Hepatocyte (in vitro differentiated cells): ENCODE results near the gene EPSTI1. TPM values are rescaled to one million over a fixed set of nuclear protein-coding genes. Genes with fewer than 3 reads are reported as not detected.
"Not testable (repeated sequence)": the region's sequence is repeated elsewhere in the genome, so short reads cannot be mapped to it uniquely, and the experiment has no call there.

ENCODE experiments used
- DNase-seq: peaks from one replicate; pipeline ENCODE4 v3.0.0-alpha.2; 2016; ENCODE audit warnings: low spot score
- H2AFZ ChIP-seq: fragments of 200-600 bp; sonication (generic); 2 replicates; pipeline ENCODE4 v1.6.0; 2016; ENCODE audit warnings: antibody characterized with exemption, mild to moderate bottlenecking
- H3K27ac ChIP-seq: fragments of 200-600 bp; sonication (generic); 2 replicates; pipeline ENCODE4 v1.5.1; 2016; ENCODE audit warnings: mild to moderate bottlenecking
- H3K27me3 ChIP-seq: fragments of 200-600 bp; sonication (generic); 2 replicates; pipeline ENCODE4 v1.6.1; 2016
- H3K36me3 ChIP-seq: fragments of 200-600 bp; sonication (generic); replicated peaks from 2 replicates; pipeline ENCODE4 v1.5.1; 2016; ENCODE audit warnings: low read depth; ENCODE audit not compliant: insufficient read depth
- H3K4me1 ChIP-seq: fragments of 200-600 bp; sonication (generic); 2 replicates; pipeline ENCODE4 v1.5.1; 2016; ENCODE audit warnings: mild to moderate bottlenecking, moderate library complexity; ENCODE audit not compliant: insufficient read depth
- H3K4me2 ChIP-seq: fragments of 200-600 bp; sonication (generic); 2 replicates; pipeline ENCODE4 v1.6.0; 2016
- H3K4me3 ChIP-seq: fragments of 200-600 bp; sonication (generic); 2 replicates; pipeline ENCODE4 v1.5.1; 2016; ENCODE audit warnings: mild to moderate bottlenecking
- H3K79me2 ChIP-seq: fragments of 200-600 bp; sonication (generic); 2 replicates; pipeline ENCODE4 v1.6.0; 2017; ENCODE audit warnings: mild to moderate bottlenecking
- H3K9me2 ChIP-seq: fragments of 200-600 bp; sonication (generic); replicated peaks from 2 replicates; pipeline ENCODE4 v1.6.0; 2017; ENCODE audit warnings: mild to moderate bottlenecking; ENCODE audit not compliant: insufficient read depth
- H3K9me3 ChIP-seq: fragments of 200-600 bp; sonication (generic); 2 replicates; pipeline ENCODE4 v1.5.1; 2016; ENCODE audit warnings: low read depth, mild to moderate bottlenecking
- H4K20me1 ChIP-seq: fragments of 200-600 bp; sonication (generic); 2 replicates; pipeline ENCODE4 v1.6.0; 2016; ENCODE audit warnings: mild to moderate bottlenecking; ENCODE audit not compliant: insufficient read depth, poor library complexity, severe bottlenecking
- EZH2 ChIP-seq: fragments of 200-600 bp; sonication (generic); IDR thresholded peaks from 2 replicates; pipeline ENCODE4 v1.6.1; 2016; ENCODE audit warnings: antibody characterized with exemption, mild to moderate bottlenecking, borderline replicate concordance
- EZH2phosphoT487 ChIP-seq: fragments of 200-600 bp; sonication (generic); IDR thresholded peaks from one replicate; pipeline ENCODE4 v1.6.1; 2018; ENCODE audit warnings: antibody characterized with exemption, mild to moderate bottlenecking, low read depth, moderate library complexity; ENCODE audit not compliant: unreplicated experiment, severe bottlenecking
- WGBS: methylation state at CpG from one replicate; pipeline ENCODE4 v1.1.6; 2016; ENCODE audit warnings: low lambda C conversion rate; ENCODE audit errors: missing lambda C conversion rate; 5-methylcytosine and 5-hydroxymethylcytosine counted together
- polyA plus RNA-seq: library from polyadenylated mRNA; unstranded; fragments of >200 nt; fragmentation: Nextera tagmentation; extraction: Ambion mirVana; gene quantifications from 2 replicates; pipeline ENCODE4 v1.2.1, GENCODE V29; 2016
- total RNA-seq: library from RNA; depleted of rRNA; stranded (reverse); fragments of >200 nt; gene quantifications from 2 replicates; pipeline ENCODE4 v1.2.3, GENCODE V29; 2014
- TF ChIP-seq, protein P1 (sequence below): fragments of 200-600 bp; sonication (generic); IDR thresholded peaks from 2 replicates; pipeline ENCODE4 v1.5.1; 2016; ENCODE audit warnings: antibody characterized with exemption, mild to moderate bottlenecking; ENCODE audit not compliant: poor library complexity

The EPSTI1 gene
- total and polyA plus RNA-seq, 2 experiments from 2014 or later, result 24.5 to 31.0 TPM

DNA sequence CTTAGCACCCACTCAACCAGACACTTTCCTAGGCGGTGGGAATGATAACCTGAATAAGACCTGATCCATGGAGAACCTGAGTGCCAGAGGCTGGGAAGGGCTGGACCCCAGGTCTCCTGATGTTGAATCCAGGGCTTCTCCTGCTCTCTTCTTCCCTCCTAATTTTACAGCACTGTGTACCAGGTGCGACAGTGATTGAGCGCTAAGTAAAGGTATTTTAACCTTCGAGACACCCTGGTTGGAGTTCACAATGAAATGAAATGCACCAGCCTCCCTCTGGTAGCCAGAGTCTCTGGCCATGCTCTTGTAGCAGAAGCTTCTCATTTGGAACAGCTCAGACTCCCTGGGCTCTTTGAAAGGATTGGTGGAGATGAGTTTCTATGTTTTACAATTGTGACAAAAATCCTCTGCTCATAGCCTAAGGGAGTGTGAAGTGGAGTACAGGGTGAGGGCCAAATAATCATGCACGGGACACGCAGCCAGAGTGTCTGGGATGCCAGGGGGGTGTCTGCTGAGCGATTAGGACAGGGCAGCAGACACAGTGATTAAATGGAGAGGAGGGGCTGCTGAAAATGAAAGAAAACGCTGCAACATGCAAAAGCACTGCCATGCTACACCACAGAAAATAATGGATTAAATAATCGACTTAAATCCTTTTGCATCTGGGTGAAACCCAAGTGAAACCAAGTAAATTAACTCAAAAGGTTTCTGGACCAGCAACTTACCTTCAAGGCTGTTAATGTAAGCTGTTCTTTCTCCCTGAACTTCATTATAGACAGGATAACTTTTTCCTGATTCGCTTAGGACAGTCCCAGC is 126.9 kb downstream of the EPSTI1 start:
- H3K27ac ChIP-seq, result no peak overlapping the region
- H3K9me2 ChIP-seq, result no peaks in the 10 kb centered on the region
- H3K9me3 ChIP-seq, result no peaks in the 10 kb centered on the region
- H3K4me3 ChIP-seq, result no peak overlapping the region
- WGBS, result 63% methylated on average over 10 of the region's 10 CpGs
- H3K4me2 ChIP-seq, result peak overlapping the region; percentile 55
- H3K4me1 ChIP-seq, result no peaks in the 10 kb centered on the region
- no peak for DNase-seq
- no peak overlapping the region for H2AFZ ChIP-seq
- H3K36me3 ChIP-seq, result no peaks in the 10 kb centered on the region
- no peaks in the 10 kb centered on the region for H3K79me2 ChIP-seq
- no peaks in the 10 kb centered on the region for H4K20me1 ChIP-seq
- no peak for TF ChIP-seq EZH2
- TF ChIP-seq, protein P1, sequence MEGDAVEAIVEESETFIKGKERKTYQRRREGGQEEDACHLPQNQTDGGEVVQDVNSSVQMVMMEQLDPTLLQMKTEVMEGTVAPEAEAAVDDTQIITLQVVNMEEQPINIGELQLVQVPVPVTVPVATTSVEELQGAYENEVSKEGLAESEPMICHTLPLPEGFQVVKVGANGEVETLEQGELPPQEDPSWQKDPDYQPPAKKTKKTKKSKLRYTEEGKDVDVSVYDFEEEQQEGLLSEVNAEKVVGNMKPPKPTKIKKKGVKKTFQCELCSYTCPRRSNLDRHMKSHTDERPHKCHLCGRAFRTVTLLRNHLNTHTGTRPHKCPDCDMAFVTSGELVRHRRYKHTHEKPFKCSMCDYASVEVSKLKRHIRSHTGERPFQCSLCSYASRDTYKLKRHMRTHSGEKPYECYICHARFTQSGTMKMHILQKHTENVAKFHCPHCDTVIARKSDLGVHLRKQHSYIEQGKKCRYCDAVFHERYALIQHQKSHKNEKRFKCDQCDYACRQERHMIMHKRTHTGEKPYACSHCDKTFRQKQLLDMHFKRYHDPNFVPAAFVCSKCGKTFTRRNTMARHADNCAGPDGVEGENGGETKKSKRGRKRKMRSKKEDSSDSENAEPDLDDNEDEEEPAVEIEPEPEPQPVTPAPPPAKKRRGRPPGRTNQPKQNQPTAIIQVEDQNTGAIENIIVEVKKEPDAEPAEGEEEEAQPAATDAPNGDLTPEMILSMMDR, result no peak
- no peak for TF ChIP-seq EZH2phosphoT487
- H3K27me3 ChIP-seq, result no peaks in the 10 kb centered on the region

GRCh38 chr13:42862370-42862769 is 129.7 kb downstream of the EPSTI1 start:
- H3K9me3 ChIP-seq, H2AFZ ChIP-seq, H3K36me3 ChIP-seq, H4K20me1 ChIP-seq, H3K27ac ChIP-seq, H3K27me3 ChIP-seq, H3K9me2 ChIP-seq, H3K4me2 ChIP-seq, H3K4me3 ChIP-seq, H3K79me2 ChIP-seq, DNase-seq, H3K4me1 ChIP-seq: not testable (repeated sequence)
- WGBS, result 91% methylated on average over 2 of the region's 2 CpGs

GRCh38 chr13:42860485-42860884 is 131.6 kb downstream of the EPSTI1 start:
- H3K36me3 ChIP-seq, result no peaks in the 10 kb centered on the region
- no peaks in the 10 kb centered on the region for H3K79me2 ChIP-seq
- H3K9me3 ChIP-seq, result no peaks in the 10 kb centered on the region
- DNase-seq, result no peak
- H3K9me2 ChIP-seq, result no peaks in the 10 kb centered on the region
- 87% methylated on average over 4 of the region's 4 CpGs for WGBS
- TF ChIP-seq EZH2, result no peak
- no peak for TF ChIP-seq EZH2phosphoT487
- TF ChIP-seq, protein P1, result no peak
- no peaks in the 10 kb centered on the region for H3K27me3 ChIP-seq
- no peak overlapping the region for H3K4me2 ChIP-seq
- no peak overlapping the region for H3K4me3 ChIP-seq
- no peak overlapping the region for H2AFZ ChIP-seq
- H3K4me1 ChIP-seq, result no peaks in the 10 kb centered on the region
- H4K20me1 ChIP-seq, result no peaks in the 10 kb centered on the region
- H3K27ac ChIP-seq, result no peak overlapping the region

DNA sequence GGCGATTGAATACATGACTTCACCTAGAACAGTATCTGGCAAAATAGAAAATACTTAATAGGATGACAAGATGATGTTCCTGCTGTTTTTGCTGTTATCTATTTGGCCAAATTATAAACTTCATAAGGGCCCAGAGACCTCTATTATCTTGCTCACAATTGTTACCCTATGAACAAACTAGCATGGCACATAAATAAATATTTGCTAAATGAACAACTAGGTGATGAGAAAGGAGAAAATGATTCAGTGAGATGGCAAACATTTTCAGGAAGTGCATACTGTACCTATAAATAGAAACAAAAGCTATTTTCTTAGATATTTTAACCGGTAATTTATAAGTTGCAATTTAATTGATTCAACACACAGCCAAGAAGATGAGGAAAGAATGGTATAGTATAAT is 132.3 kb downstream of the EPSTI1 start:
- TF ChIP-seq, protein P1, result no peak
- no peak for TF ChIP-seq EZH2phosphoT487
- TF ChIP-seq EZH2, result no peak
- no peaks in the 10 kb centered on the region for H3K79me2 ChIP-seq
- WGBS, result 86% methylated on average over 2 of the region's 2 CpGs
- no peak overlapping the region for H3K27ac ChIP-seq
- H3K4me1 ChIP-seq, result no peaks in the 10 kb centered on the region
- H3K27me3 ChIP-seq, result no peaks in the 10 kb centered on the region
- no peak overlapping the region for H3K4me3 ChIP-seq
- H3K4me2 ChIP-seq, result no peak overlapping the region
- no peak for DNase-seq
- no peaks in the 10 kb centered on the region for H3K9me2 ChIP-seq
- H3K9me3 ChIP-seq, result no peaks in the 10 kb centered on the region
- H2AFZ ChIP-seq, result no peak overlapping the region
- no peaks in the 10 kb centered on the region for H3K36me3 ChIP-seq
- H4K20me1 ChIP-seq, result no peaks in the 10 kb centered on the region
